Choroid plexus epithelial cell (primary cell): ENCODE data around the gene TMPRSS15.

ENCODE experiments used
- DNase-seq: peaks from one replicate; pipeline ENCODE4 v3.0.0-alpha.2; 2010; ENCODE audit warnings: low read depth
- H3K4me3 ChIP-seq: 2 replicates; pipeline ENCODE4 v1.5.1; 2011; ENCODE audit warnings: low read depth, mild to moderate bottlenecking, control low read depth, low read length, moderate library complexity
- CTCF ChIP-seq: conservative IDR thresholded peaks from 2 replicates; pipeline ENCODE4 v1.5.1; 2011; ENCODE audit warnings: low read depth, mild to moderate bottlenecking, control low read depth, inconsistent platforms, low read length, moderate library complexity

TMPRSS15 gene

GRCh38 chr21:18294100-18294499, 109.5 kb downstream of the TMPRSS15 start:
- no peak overlapping the region for H3K4me3 ChIP-seq
- DNase-seq = no peak
- TF ChIP-seq CTCF = no peak

- no peak for TF ChIP-seq CTCF
- no peak for DNase-seq
- no peak overlapping the region for H3K4me3 ChIP-seq
These were observed 113.7 kb downstream of the TMPRSS15 start for GRCh38 chr21:18289876-18290275.

GRCh38 chr21:18285379-18285778, 118.2 kb downstream of the TMPRSS15 start:
- H3K4me3 ChIP-seq = no peak overlapping the region
- no peak for DNase-seq
- TF ChIP-seq CTCF = no peak

- H3K4me3 ChIP-seq = no peak overlapping the region
- TF ChIP-seq CTCF = no peak
- no peak for DNase-seq
These were observed 127.8 kb downstream of the TMPRSS15 start for GRCh38 chr21:18275781-18276180.

GRCh38 chr21:18274370-18274769, 129.2 kb downstream of the TMPRSS15 start:
- DNase-seq = no peak
- H3K4me3 ChIP-seq = no peak overlapping the region
- no peak for TF ChIP-seq CTCF

- DNase-seq = no peak
- no peak overlapping the region for H3K4me3 ChIP-seq
- TF ChIP-seq CTCF = no peak
These were observed 130.2 kb downstream of the TMPRSS15 start for GRCh38 chr21:18273400-18273799.

GRCh38 chr21:18269856-18270255, 133.7 kb downstream of the TMPRSS15 start:
- TF ChIP-seq CTCF = no peak
- H3K4me3 ChIP-seq = no peak overlapping the region
- no peak for DNase-seq
